Fibroblast of pulmonary artery (primary cell): ENCODE results near the gene TMPRSS2.

Experiments used
- DNase-seq: peaks from one replicate; pipeline ENCODE4 v3.0.0-alpha.2; 2010; ENCODE audit warnings: low read depth
- H3K4me3 ChIP-seq: replicated peaks from 2 replicates; pipeline ENCODE4 v1.5.1; 2011; ENCODE audit warnings: low read depth, mild to moderate bottlenecking, control low read depth, low read length, moderate library complexity
- TF ChIP-seq, protein P1 (sequence below): IDR thresholded peaks from 2 replicates; pipeline ENCODE4 v1.5.1; 2011; ENCODE audit warnings: mild to moderate bottlenecking, control low read depth, low read length, inconsistent platforms; ENCODE audit errors: missing control alignments

The TMPRSS2 gene

DNA sequence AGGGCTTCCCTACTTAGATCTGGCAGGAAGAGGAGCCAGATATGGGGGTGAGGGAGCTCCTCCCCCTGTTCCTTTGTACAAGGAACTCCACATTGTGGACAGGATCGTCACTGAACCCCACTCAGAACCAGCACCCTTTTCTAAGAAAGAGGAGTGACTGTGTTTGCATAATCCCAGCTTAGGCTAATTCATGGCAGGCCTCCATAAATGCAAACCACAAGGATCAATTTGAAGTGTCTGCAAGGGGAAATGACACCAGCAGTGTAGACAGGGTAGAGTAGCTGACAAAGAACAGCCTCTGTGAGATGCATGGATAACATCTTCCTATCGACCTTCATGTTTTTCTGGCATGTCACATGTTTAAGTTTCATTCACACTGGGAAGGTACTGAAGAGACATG, 70.2 kb downstream of the TMPRSS2 start:
- H3K4me3 ChIP-seq, result no peak overlapping the region
- DNase-seq, result no peak
- TF ChIP-seq, protein P1, sequence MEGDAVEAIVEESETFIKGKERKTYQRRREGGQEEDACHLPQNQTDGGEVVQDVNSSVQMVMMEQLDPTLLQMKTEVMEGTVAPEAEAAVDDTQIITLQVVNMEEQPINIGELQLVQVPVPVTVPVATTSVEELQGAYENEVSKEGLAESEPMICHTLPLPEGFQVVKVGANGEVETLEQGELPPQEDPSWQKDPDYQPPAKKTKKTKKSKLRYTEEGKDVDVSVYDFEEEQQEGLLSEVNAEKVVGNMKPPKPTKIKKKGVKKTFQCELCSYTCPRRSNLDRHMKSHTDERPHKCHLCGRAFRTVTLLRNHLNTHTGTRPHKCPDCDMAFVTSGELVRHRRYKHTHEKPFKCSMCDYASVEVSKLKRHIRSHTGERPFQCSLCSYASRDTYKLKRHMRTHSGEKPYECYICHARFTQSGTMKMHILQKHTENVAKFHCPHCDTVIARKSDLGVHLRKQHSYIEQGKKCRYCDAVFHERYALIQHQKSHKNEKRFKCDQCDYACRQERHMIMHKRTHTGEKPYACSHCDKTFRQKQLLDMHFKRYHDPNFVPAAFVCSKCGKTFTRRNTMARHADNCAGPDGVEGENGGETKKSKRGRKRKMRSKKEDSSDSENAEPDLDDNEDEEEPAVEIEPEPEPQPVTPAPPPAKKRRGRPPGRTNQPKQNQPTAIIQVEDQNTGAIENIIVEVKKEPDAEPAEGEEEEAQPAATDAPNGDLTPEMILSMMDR, result no peak

DNA sequence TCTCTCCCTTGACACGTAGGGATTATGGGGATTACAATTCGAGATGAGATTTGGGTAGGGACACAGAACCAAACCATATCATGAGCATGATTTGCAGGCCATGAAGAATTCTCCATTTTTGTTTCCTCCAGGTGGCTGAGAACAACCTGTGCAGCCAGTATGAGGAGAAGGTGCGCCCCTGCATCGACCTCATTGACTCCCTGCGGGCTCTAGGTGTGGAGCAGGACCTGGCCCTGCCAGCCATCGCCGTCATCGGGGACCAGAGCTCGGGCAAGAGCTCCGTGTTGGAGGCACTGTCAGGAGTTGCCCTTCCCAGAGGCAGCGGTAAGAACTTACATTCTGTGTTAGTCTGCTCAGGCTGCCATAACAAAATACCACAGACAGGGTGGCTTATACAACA, 72.3 kb downstream of the TMPRSS2 start:
- no peak for DNase-seq
- TF ChIP-seq, protein P1, result no peak
- no peak overlapping the region for H3K4me3 ChIP-seq

DNA sequence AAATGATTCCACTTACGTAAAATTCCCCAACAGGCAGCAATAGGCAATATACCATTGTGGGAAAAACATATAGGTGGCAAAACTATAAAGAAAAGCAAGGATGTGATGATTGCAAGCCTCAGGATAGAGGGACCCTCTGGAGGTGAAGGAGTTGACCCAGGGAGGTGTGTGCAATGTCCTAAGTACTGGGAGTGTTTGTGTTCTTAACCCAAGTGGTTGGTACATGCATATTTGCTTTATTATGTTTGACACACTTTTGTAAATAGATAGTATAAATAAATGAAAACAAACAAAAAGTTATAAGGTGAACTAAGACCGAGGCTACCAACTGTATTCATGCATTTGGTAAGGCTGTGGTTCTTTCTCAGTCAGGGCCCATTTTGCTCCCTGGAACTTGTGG, 74.4 kb downstream of the TMPRSS2 start:
- H3K4me3 ChIP-seq, result no peak overlapping the region
- no peak for DNase-seq
- TF ChIP-seq, protein P1, result no peak

DNA sequence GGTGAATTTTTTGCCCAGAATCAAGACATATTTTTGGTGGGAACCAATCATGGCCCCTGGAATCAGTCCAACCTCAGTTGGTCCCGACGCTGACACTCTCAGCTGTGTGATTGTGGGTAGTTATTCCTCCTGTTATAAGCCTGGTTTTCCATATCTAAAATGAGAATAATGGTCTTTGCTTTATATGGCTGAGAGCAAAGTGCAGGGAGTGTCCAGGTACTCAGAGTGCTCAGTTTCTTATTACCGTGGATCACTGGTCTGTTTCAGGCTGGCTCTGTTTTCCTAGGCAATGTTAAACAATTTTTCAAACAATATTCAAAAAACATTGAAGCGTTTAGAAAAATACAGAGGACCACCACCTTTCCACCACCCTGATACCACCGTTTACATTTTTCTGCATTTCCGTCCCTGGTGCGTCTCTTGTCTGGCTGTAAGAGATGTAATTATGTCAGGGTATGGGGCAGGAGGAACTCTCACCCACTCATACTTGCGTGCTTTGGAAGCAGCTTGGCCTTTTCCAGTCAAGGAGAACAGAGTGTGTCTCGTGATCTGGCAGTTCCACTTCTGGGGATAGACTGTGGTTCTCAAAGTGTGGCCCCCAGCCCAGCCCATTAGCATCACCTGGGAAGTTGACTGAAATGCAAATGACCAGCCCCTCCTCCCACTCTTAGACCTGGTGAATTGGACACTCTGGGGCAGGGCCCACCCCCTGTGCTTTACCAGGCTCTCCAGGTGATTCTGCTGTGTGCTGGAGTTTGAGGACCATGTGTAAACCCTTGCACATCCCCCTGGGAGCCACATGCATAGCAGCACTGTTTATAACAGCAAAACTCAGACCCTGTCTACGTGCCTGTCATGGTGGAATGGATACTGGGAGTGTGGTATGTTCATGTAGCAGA, 75.1 kb downstream of the TMPRSS2 start:
- no peak for DNase-seq
- H3K4me3 ChIP-seq, result no peak overlapping the region
- TF ChIP-seq, protein P1, result no peak

DNA sequence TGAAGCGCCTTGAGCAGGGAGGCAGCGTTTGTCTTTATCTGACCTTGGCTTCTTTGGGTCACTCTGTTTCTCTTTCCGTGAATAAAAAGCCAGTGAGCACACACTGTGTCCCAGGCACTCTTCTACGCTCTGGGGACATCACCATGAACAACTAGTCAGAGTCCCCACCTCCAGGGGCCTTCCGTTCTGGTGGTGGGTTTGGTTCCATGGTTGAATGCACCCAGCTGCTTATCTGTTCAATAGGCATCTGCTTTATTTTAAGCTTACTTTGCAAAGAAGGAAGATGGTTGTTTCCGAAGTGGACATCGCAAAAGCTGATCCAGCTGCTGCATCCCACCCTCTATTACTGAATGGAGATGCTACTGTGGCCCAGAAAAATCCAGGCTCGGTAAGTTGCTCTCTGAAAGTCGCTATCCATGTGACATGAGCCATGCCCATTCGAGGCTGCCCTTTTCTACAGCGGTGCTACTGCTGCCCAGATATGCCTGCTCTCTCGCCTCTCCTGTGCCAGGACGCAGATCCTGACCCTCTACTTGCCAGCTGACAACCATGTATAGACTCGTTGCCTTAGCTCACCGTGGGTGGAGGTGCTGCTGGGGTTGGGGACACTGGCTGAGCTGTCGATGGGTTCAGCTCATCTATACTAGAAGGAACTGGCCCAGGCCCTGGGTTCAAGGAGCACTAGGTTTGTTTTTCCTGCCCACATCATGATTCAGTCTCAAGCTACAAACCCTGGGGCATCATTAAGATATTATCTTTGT, 76.0 kb downstream of the TMPRSS2 start:
- DNase-seq, result no peak
- TF ChIP-seq, protein P1, result no peak
- no peak overlapping the region for H3K4me3 ChIP-seq

DNA sequence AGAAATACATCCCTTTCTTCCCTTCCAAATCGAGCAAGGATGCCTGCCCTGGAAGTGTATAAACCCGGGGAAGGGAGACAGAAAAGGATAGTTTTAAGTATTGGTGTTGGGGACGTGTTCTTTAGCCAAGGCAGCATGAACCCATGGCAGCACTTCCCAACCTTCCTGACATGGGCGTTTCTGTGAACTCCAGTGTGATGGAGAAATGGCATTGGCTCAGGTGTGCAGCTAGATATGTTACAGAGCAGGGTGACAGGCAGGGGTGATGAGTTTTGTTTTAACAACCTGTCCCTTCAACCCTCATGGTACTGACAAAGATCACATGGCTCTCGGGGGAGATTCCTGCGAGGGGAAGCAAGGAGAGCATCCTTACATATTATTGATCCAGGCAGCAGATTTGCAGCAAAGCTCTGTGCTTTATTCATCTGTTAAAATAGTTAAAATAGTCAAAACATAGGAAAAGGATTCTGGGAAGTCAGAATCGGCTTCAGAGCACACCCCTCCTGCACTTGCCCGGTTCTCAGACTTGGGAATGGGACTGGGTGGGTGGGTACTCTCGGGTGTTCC, 78.0 kb downstream of the TMPRSS2 start:
- no peak overlapping the region for H3K4me3 ChIP-seq
- TF ChIP-seq, protein P1, result no peak
- no peak for DNase-seq
